ENCODE data around the gene TNF. TPM values are rescaled to one million over a fixed set of nuclear protein-coding genes. Genes with fewer than 3 reads are reported as not detected.
A peak's percentile ranks its signal among the peaks of the same experiment; 100 is the strongest.

TNF gene
- polyA plus RNA-seq, 3 donors, result 7.1 to 13.7 (median 9.6) TPM

DNA sequence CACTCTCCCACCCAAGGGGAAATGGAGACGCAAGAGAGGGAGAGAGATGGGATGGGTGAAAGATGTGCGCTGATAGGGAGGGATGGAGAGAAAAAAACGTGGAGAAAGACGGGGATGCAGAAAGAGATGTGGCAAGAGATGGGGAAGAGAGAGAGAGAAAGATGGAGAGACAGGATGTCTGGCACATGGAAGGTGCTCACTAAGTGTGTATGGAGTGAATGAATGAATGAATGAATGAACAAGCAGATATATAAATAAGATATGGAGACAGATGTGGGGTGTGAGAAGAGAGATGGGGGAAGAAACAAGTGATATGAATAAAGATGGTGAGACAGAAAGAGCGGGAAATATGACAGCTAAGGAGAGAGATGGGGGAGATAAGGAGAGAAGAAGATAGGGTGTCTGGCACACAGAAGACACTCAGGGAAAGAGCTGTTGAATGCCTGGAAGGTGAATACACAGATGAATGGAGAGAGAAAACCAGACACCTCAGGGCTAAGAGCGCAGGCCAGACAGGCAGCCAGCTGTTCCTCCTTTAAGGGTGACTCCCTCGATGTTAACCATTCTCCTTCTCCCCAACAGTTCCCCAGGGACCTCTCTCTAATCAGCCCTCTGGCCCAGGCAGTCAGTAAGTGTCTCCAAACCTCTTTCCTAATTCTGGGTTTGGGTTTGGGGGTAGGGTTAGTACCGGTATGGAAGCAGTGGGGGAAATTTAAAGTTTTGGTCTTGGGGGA is 754 bp downstream of the TNF start:
- H2AFZ ChIP-seq (ENCODE audit: insufficient read depth, low read depth, low read length, poor library complexity, severe bottlenecking), result peak overlapping the region; percentile 63
- no peaks in the 10 kb centered on the region for H3K9me3 ChIP-seq (replicated peaks in 1 of 2; ENCODE audit: control insufficient read depth in 1 of 2, insufficient read depth in 1 of 2, low read length in 2 of 2)
- peak overlapping the region; percentile 71 to 97 (median 90) for H3K4me3 ChIP-seq (replicated peaks in 1 of 3; ENCODE audit: low read depth in 2 of 3, low read length in 3 of 3)
- peak overlapping the region; percentile 98 for H3K4me2 ChIP-seq (replicated peaks; ENCODE audit: extremely low read depth, low read length, poor library complexity, severe bottlenecking)
- peak overlapping the region; percentile 75 for H3K9ac ChIP-seq (ENCODE audit: insufficient read depth, low read length, poor library complexity, severe bottlenecking)
- peak overlapping the region; percentile 71 to 88 for H3K27ac ChIP-seq (ENCODE audit: low read depth in 1 of 2, low read length in 2 of 2)
- peaks cover 51 to 68% of the 10 kb centered on the region in 2 donors for H3K4me1 ChIP-seq (ENCODE audit: control insufficient read depth in 1 of 2, insufficient read depth in 2 of 2, low read length in 2 of 2)
- WGBS (ENCODE audit: insufficient coverage), result 56% methylated on average over 4 of the region's 8 CpGs
- H4K20me1 ChIP-seq (ENCODE audit: insufficient read depth, low read length), result peaks cover 39% of the 10 kb centered on the region
- peaks cover 39% of the 10 kb centered on the region for H3K79me2 ChIP-seq (ENCODE audit: insufficient read depth, low read length)
- H3K27me3 Mint-ChIP-seq (ENCODE audit: low read depth in 3 of 3), result peaks cover 1 to 7% (median 4%) of the 10 kb centered on the region in 3 donors
- H3K4me1 Mint-ChIP-seq, result peaks cover 74% of the 10 kb centered on the region
- no peaks in the 10 kb centered on the region for H3K27me3 ChIP-seq (ENCODE audit: control insufficient read depth in 2 of 2, insufficient read depth in 2 of 2, low read length in 2 of 2)
- H3K36me3 Mint-ChIP-seq, result peaks cover 31 to 36% of the 10 kb centered on the region in 2 donors
- H3K27ac Mint-ChIP-seq, result peak overlapping the region; percentile 91 to 98 (median 94)
- DNase-seq, result peak in 1 of 3 donors; percentile 17
- TF ChIP-seq, protein P1, sequence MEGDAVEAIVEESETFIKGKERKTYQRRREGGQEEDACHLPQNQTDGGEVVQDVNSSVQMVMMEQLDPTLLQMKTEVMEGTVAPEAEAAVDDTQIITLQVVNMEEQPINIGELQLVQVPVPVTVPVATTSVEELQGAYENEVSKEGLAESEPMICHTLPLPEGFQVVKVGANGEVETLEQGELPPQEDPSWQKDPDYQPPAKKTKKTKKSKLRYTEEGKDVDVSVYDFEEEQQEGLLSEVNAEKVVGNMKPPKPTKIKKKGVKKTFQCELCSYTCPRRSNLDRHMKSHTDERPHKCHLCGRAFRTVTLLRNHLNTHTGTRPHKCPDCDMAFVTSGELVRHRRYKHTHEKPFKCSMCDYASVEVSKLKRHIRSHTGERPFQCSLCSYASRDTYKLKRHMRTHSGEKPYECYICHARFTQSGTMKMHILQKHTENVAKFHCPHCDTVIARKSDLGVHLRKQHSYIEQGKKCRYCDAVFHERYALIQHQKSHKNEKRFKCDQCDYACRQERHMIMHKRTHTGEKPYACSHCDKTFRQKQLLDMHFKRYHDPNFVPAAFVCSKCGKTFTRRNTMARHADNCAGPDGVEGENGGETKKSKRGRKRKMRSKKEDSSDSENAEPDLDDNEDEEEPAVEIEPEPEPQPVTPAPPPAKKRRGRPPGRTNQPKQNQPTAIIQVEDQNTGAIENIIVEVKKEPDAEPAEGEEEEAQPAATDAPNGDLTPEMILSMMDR (IDR thresholded peaks at IDR 0.05), result no peak
- intact Hi-C loops (cut with micrococcal nuclease), result no loop called here
- peaks cover 18 to 25% of the 10 kb centered on the region in 2 donors for H3K36me3 ChIP-seq (replicated peaks in 1 of 2; ENCODE audit: control insufficient read depth in 1 of 2, insufficient read depth in 2 of 2, low read length in 2 of 2)
- peak overlapping the region; percentile 94 to 99 for H3K4me3 Mint-ChIP-seq
- H3K9me3 Mint-ChIP-seq, result peaks cover 0 to 3% (median 0%) of the 10 kb centered on the region in 7 donors

DNA sequence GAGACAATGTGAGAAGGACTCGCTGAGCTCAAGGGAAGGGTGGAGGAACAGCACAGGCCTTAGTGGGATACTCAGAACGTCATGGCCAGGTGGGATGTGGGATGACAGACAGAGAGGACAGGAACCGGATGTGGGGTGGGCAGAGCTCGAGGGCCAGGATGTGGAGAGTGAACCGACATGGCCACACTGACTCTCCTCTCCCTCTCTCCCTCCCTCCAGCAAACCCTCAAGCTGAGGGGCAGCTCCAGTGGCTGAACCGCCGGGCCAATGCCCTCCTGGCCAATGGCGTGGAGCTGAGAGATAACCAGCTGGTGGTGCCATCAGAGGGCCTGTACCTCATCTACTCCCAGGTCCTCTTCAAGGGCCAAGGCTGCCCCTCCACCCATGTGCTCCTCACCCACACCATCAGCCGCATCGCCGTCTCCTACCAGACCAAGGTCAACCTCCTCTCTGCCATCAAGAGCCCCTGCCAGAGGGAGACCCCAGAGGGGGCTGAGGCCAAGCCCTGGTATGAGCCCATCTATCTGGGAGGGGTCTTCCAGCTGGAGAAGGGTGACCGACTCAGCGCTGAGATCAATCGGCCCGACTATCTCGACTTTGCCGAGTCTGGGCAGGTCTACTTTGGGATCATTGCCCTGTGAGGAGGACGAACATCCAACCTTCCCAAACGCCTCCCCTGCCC is 1.7 kb downstream of the TNF start:
- intact Hi-C loops (cut with micrococcal nuclease), result no loop called here
- peaks cover 49% of the 10 kb centered on the region for H3K79me2 ChIP-seq (ENCODE audit: insufficient read depth, low read length)

More for the DNA sequence above, 1.7 kb downstream of the TNF start:
- Histone ChIP-seq H3K4me2 (replicated peaks; ENCODE audit: extremely low read depth, low read length, poor library complexity, severe bottlenecking) (peak overlapping the region; percentile 98), H3K9ac (ENCODE audit: insufficient read depth, low read length, poor library complexity, severe bottlenecking) (peak overlapping the region; percentile 75), H3K27ac (ENCODE audit: low read depth in 1 of 2, low read length in 2 of 2) (peak overlapping the region in 1 of 2 donors; percentile 88), H3K4me1 (ENCODE audit: control insufficient read depth in 1 of 2, insufficient read depth in 2 of 2, low read length in 2 of 2) (peaks cover 58 to 75% of the 10 kb centered on the region in 2 donors), H3K4me3 (replicated peaks in 1 of 3; ENCODE audit: low read depth in 2 of 3, low read length in 3 of 3) (peak overlapping the region; percentile 71 to 97 (median 90)), H3K36me3 (replicated peaks in 1 of 2; ENCODE audit: control insufficient read depth in 1 of 2, insufficient read depth in 2 of 2, low read length in 2 of 2) (peaks cover 18 to 25% of the 10 kb centered on the region in 2 donors), H3K27me3 (ENCODE audit: control insufficient read depth in 2 of 2, insufficient read depth in 2 of 2, low read length in 2 of 2) (no peaks in the 10 kb centered on the region), H2AFZ (ENCODE audit: insufficient read depth, low read depth, low read length, poor library complexity, severe bottlenecking) (no peak overlapping the region), H4K20me1 (ENCODE audit: insufficient read depth, low read length) (peaks cover 39% of the 10 kb centered on the region), H3K9me3 (replicated peaks in 1 of 2; ENCODE audit: control insufficient read depth in 1 of 2, insufficient read depth in 1 of 2, low read length in 2 of 2) (no peaks in the 10 kb centered on the region)
- peaks cover 0 to 3% (median 0%) of the 10 kb centered on the region in 7 donors for H3K9me3 Mint-ChIP-seq
- H3K4me3 Mint-ChIP-seq, result peak overlapping the region; percentile 94 to 99
- TF ChIP-seq, protein P1 (IDR thresholded peaks at IDR 0.05), result no peak
- peak overlapping the region in 4 of 7 donors; percentile 9 to 98 (median 56) for H3K27ac Mint-ChIP-seq
- no peak for DNase-seq
- peaks cover 1 to 7% (median 4%) of the 10 kb centered on the region in 3 donors for H3K27me3 Mint-ChIP-seq (ENCODE audit: low read depth in 3 of 3)
- peaks cover 80% of the 10 kb centered on the region for H3K4me1 Mint-ChIP-seq
- WGBS (ENCODE audit: insufficient coverage), result 98% methylated on average over 15 of the region's 19 CpGs
- peaks cover 31 to 32% of the 10 kb centered on the region in 2 donors for H3K36me3 Mint-ChIP-seq
